KG1 (cell line): ENCODE measurements around the gene SLC2A4RG.
"Not testable (repeated sequence)": the region's sequence is repeated elsewhere in the genome, so short reads cannot be mapped to it uniquely, and the experiment has no call there.

Experiments used
- DNase-seq: peaks from one replicate; lab custom pipeline; 2025; lab: John Stamatoyannopoulos, UW

The SLC2A4RG gene

GRCh38 chr20:63754008-63754407, 14.4 kb downstream of the SLC2A4RG start:
- no peak for DNase-seq

GRCh38 chr20:63755933-63756647, 16.5 kb downstream of the SLC2A4RG start:
- DNase-seq = no peak

GRCh38 chr20:63756648-63756991, 17.0 kb downstream of the SLC2A4RG start:
- DNase-seq = no peak

GRCh38 chr20:63758152-63758551, 18.6 kb downstream of the SLC2A4RG start:
- DNase-seq = no peak

- DNase-seq = no peak
Measured at GRCh38 chr20:63759377-63759901, 19.9 kb downstream of the SLC2A4RG start.

- DNase-seq = no peak
Measured at GRCh38 chr20:63765082-63765873, 25.7 kb downstream of the SLC2A4RG start.

GRCh38 chr20:63765902-63766301, 26.3 kb downstream of the SLC2A4RG start:
- no peak for DNase-seq

GRCh38 chr20:63766695-63767426, 27.3 kb downstream of the SLC2A4RG start:
- no peak for DNase-seq

- DNase-seq = no peak
Measured at GRCh38 chr20:63767456-63767855, 27.9 kb downstream of the SLC2A4RG start.

- no peak for DNase-seq
Measured at GRCh38 chr20:63767886-63768285, 28.3 kb downstream of the SLC2A4RG start.

- no peak for DNase-seq
Measured at GRCh38 chr20:63768591-63769515, 29.3 kb downstream of the SLC2A4RG start.

GRCh38 chr20:63769891-63770474, 30.4 kb downstream of the SLC2A4RG start:
- DNase-seq = no peak

- no peak for DNase-seq
Measured at GRCh38 chr20:63771046-63771707, 31.6 kb downstream of the SLC2A4RG start.

- DNase-seq = no peak
Measured at GRCh38 chr20:63772781-63773518, 33.4 kb downstream of the SLC2A4RG start.

GRCh38 chr20:63773571-63774241, 34.1 kb downstream of the SLC2A4RG start:
- DNase-seq = no peak

GRCh38 chr20:63774306-63774705, 34.7 kb downstream of the SLC2A4RG start:
- no peak for DNase-seq

- DNase-seq = no peak
Measured at GRCh38 chr20:63775096-63775978, 35.8 kb downstream of the SLC2A4RG start.

- not testable (repeated sequence) for DNase-seq
Measured at GRCh38 chr20:63776875-63777274, 37.3 kb downstream of the SLC2A4RG start.
